Activated naive CD8-positive, alpha-beta T cell treated with anti-CD3 and anti-CD28 coated beads, Interleukin-2, amount 50 U/mL, for 16 hours (primary cell): ENCODE data around the gene DHRS11.

Source experiments
- DNase-seq: peaks from one replicate; pipeline ENCODE4 v3.0.0-alpha.2; 2020; ENCODE audit warnings: low read depth, low spot score

Gene DHRS11

DNA sequence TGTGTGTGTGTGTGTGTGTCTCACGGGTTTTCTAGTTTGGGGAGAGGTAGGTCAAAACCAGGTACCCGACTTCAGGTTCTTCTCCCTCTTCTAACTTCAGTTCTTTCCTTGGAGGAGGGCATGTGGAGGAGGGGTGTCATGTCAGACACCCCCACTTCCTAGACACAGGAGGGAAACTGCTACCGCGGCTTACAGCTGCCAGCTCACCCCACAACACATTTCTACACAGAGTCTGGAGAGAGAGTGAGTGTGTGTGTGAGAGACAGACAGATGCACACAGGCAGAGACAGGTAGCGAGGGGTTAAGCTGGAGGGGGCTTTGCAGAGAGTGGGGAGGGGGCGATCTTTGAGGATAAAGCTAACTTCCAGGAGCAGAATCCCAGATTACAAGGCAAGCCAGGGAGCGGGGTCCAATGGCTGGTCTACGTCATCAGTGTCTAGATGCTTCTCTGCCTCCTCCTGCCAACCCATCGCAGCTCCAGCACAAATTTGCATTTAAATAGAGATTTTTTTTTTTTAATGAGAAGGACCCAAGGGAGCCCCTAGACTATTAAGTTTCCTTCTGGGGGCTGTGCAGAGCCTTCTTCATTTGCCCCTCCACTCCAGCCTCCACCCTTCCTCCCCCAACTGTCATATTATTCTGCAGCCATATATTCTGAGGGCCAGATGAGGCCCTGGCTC lies 58.6 kb downstream of the DHRS11 start:
- no peak for DNase-seq
